H1 (cell line): Measurements from ENCODE around the gene MRPL1. TPM values are rescaled to one million over a fixed set of nuclear protein-coding genes. Genes with fewer than 3 reads are reported as not detected.

ENCODE experiments used
- CBX8 ChIP-seq: fragments of 300-800, 300-1000 bp; sonication (generic); IDR thresholded peaks from 2 replicates; pipeline ENCODE4 v1.7.1; 2016; ENCODE audit warnings: low read depth, low read length, borderline replicate concordance
- CHD7 ChIP-seq: fragments of 300-600 bp; sonication (generic); IDR thresholded peaks from 2 replicates; pipeline ENCODE4 v1.7.1; 2012; ENCODE audit warnings: low read length, moderate library complexity, mild to moderate bottlenecking, inconsistent platforms; ENCODE audit not compliant: insufficient replicate concordance
- CTBP2 ChIP-seq: IDR thresholded peaks from 2 replicates; pipeline ENCODE4 v1.7.0; 2011; ENCODE audit warnings: borderline replicate concordance, mild to moderate bottlenecking, moderate library complexity, mixed read lengths, low read length; ENCODE audit not compliant: insufficient read depth, insufficient read length
- HDAC2 ChIP-seq, 2 experiments: fragments of 300-600 bp in 1 of 2; sonication (generic) in 1 of 2; IDR thresholded peaks; 2 replicates each; pipeline ENCODE4 v1.6.1; 2011 to 2012; ENCODE audit warnings: low read depth in 2 of 2, low read length in 2 of 2, mild to moderate bottlenecking in 2 of 2, moderate library complexity in 2 of 2, borderline replicate concordance in 1 of 2, inconsistent platforms in 1 of 2
- PHF8 ChIP-seq: fragments of 200-600 bp; sonication (generic); conservative IDR thresholded peaks from 2 replicates; pipeline ENCODE4 v1.7.1; 2012; ENCODE audit warnings: low read depth, mild to moderate bottlenecking, inconsistent platforms, low read length, moderate library complexity
- RAD21 ChIP-seq, 2 experiments: IDR thresholded peaks in 1 of 2; conservative IDR thresholded peaks in 1 of 2; 2 replicates each; pipeline ENCODE4 v1.6.1; 2011; ENCODE audit warnings: low read depth in 2 of 2, low read length in 2 of 2, improper control_type of control experiment in 1 of 2, inconsistent platforms in 1 of 2, mild to moderate bottlenecking in 1 of 2, moderate library complexity in 1 of 2
- polyA plus RNA-seq, 7 experiments: library from polyadenylated mRNA; depleted of rRNA in 3 of 7; stranded (reverse) in 5 of 7; unstranded in 2 of 7; fragments of >200 nt in 5 of 7; fragments of 200-250 nt in 2 of 7; gene quantifications; 1 replicate in 5 of 7; 2 replicates in 1 of 7; 4 replicates in 1 of 7; pipeline versions ENCODE4 v1.2.1 to v1.2.3, GENCODE V29; 2011 to 2013; ENCODE audit warnings: missing spikeins in 2 of 7, mixed read lengths in 2 of 7
- total RNA-seq: library from RNA; stranded (reverse); fragmentation: NEBNext Ultra II Directional; extraction: Animal tissue kit (Norgen Biotek cat#: 25700); gene quantifications from 2 replicates; pipeline ENCODE4 v1.2.1, GENCODE V29; 2021

MRPL1 gene
- total and polyA plus RNA-seq, 2 of the 8 experiments (the other 6 are each of a cell fraction or from before 2014, with no cell fraction given): 9.6 to 37.0 TPM

GRCh38 chr4:77954690-77955089 lies 92.1 kb downstream of the MRPL1 start (continued):
- no peak for TF ChIP-seq CHD7
- no peak for TF ChIP-seq RAD21 (IDR thresholded peaks at IDR 0.05 in 1 of 2, conservative IDR thresholded peaks at IDR 0.05 in 1 of 2; ENCODE audit: low read depth in 2 of 2, low read length in 2 of 2)
- no peak for TF ChIP-seq PHF8
- no peak for TF ChIP-seq CBX8
- TF ChIP-seq CTBP2: no peak
- no peak for TF ChIP-seq HDAC2 (IDR thresholded peaks at IDR 0.05; ENCODE audit: borderline replicate concordance in 1 of 2, low read depth in 2 of 2, low read length in 2 of 2)
- TF ChIP-seq, all 59 proteins: peak for 0
